IMR-90 (cell line): ENCODE measurements around the gene PAEP. TPM values are rescaled to one million over a fixed set of nuclear protein-coding genes. Genes with fewer than 3 reads are reported as not detected.

Experiments
- ATAC-seq: fragments of 200-7000 bp; cut with Tn5 transposase; 2 replicates; pipeline ENCODE4 v1.9.1; 2020; ENCODE audit warnings: low read depth, mild to moderate bottlenecking, moderate library complexity
- BruUV-seq: library from RNA; stranded (reverse); fragments of 400-500 nt; replicated peaks from 2 replicates; lab custom pipeline; 2021; lab: Mats Ljungman, UMichigan
- CTCF ChIA-PET: fragments of 300-600 bp; formaldehyde crosslinking; extraction: SDS; loops from one replicate; lab custom pipeline; 2021; ENCODE audit warnings: antibody characterized with exemption; lab: Yijun Ruan, JAX
- POLR2A ChIA-PET: fragments of 300-600 bp; sonication (Branson Sonifier 250); formaldehyde crosslinking; loops from one replicate; lab custom pipeline; 2022; ENCODE audit warnings: antibody characterized with exemption; ENCODE audit not compliant: unreplicated experiment; lab: Charles Lee
- DNase-seq: peaks from one replicate; pipeline ENCODE4 v3.0.0; 2013
- H2AFZ ChIP-seq: replicated peaks from 2 replicates; pipeline ENCODE3; 2013; ENCODE audit warnings: low read length, mild to moderate bottlenecking; ENCODE audit not compliant: poor library complexity
- H2AK5ac ChIP-seq: 2 replicates; pipeline ENCODE4 v1.6.1; 2013; ENCODE audit warnings: low read depth, low read length, inconsistent platforms
- H2AK9ac ChIP-seq: replicated peaks from 2 replicates; pipeline ENCODE3; 2013; ENCODE audit warnings: mild to moderate bottlenecking, low read depth, low read length, moderate library complexity; ENCODE audit not compliant: poor library complexity
- H2BK120ac ChIP-seq: 2 replicates; pipeline ENCODE4 v1.6.1; 2013; ENCODE audit warnings: low read depth, low read length, inconsistent platforms
- H2BK15ac ChIP-seq: 3 replicates; pipeline ENCODE4 v1.6.1; 2013; ENCODE audit warnings: low read depth, low read length, inconsistent platforms
- H2BK20ac ChIP-seq: 2 replicates; pipeline ENCODE4 v1.6.1; 2013; ENCODE audit warnings: low read depth, mild to moderate bottlenecking, inconsistent platforms, low read length, moderate library complexity
- H2BK5ac ChIP-seq: 2 replicates; pipeline ENCODE4 v1.6.1; 2013; ENCODE audit warnings: mild to moderate bottlenecking, low read depth, low read length, inconsistent platforms; ENCODE audit not compliant: poor library complexity, severe bottlenecking
- H3K14ac ChIP-seq: replicated peaks from 2 replicates; pipeline ENCODE4 v1.6.1; 2013; ENCODE audit warnings: low read depth, low read length, inconsistent platforms
- H3K18ac ChIP-seq: 2 replicates; pipeline ENCODE4 v1.6.1; 2013; ENCODE audit warnings: low read depth, low read length, control low read depth
- H3K23ac ChIP-seq: 2 replicates; pipeline ENCODE4 v1.6.1; 2013; ENCODE audit warnings: low read depth, low read length, inconsistent platforms
- H3K27ac ChIP-seq: 2 replicates; pipeline ENCODE4 v1.5.1; 2013; ENCODE audit warnings: mild to moderate bottlenecking, control low read depth, low read length; ENCODE audit not compliant: insufficient read depth
- H3K27me3 ChIP-seq: 2 replicates; pipeline ENCODE4 v1.6.1; 2013; ENCODE audit warnings: low read length; ENCODE audit not compliant: control insufficient read depth, insufficient read depth
- H3K36me3 ChIP-seq: 2 replicates; pipeline ENCODE4 v1.6.1; 2013; ENCODE audit warnings: low read length, mixed read lengths; ENCODE audit not compliant: control insufficient read depth, insufficient read depth
- H3K4ac ChIP-seq: 2 replicates; pipeline ENCODE4 v1.6.1; 2013; ENCODE audit warnings: low read depth, low read length, inconsistent platforms
- H3K4me1 ChIP-seq: 2 replicates; pipeline ENCODE4 v1.6.1; 2013; ENCODE audit warnings: low read length, mixed read lengths; ENCODE audit not compliant: control insufficient read depth, insufficient read depth
- H3K4me2 ChIP-seq: 2 replicates; pipeline ENCODE4 v1.6.1; 2013; ENCODE audit warnings: low read depth, mild to moderate bottlenecking, control low read depth, low read length, moderate library complexity
- H3K4me3 ChIP-seq: 2 replicates; pipeline ENCODE4 v1.5.1; 2013; ENCODE audit warnings: low read depth, mild to moderate bottlenecking, control low read depth, low read length, moderate library complexity; ENCODE audit not compliant: insufficient read depth
- H3K56ac ChIP-seq: 2 replicates; pipeline ENCODE4 v1.6.1; 2013; ENCODE audit warnings: low read length, inconsistent platforms; ENCODE audit not compliant: insufficient read depth; ENCODE audit errors: extremely low read depth
- H3K79me1 ChIP-seq, 2 experiments: 2 replicates each; pipeline ENCODE4 v1.6.1; 2013; ENCODE audit warnings: low read length in 2 of 2, inconsistent platforms in 1 of 2, low read depth in 1 of 2
- H3K9ac ChIP-seq: 2 replicates; pipeline ENCODE4 v1.6.1; 2013; ENCODE audit warnings: low read depth, low read length, control low read depth
- H3K9me1 ChIP-seq: 2 replicates; pipeline ENCODE4 v1.6.1; 2013; ENCODE audit warnings: low read length, inconsistent platforms; ENCODE audit not compliant: insufficient read depth
- H3K9me3 ChIP-seq: 2 replicates; pipeline ENCODE4 v1.6.1; 2013; ENCODE audit warnings: low read length; ENCODE audit not compliant: control insufficient read depth, insufficient read depth
- H4K20me1 ChIP-seq: 2 replicates; pipeline ENCODE4 v1.6.1; 2013; ENCODE audit warnings: low read length, inconsistent platforms; ENCODE audit not compliant: insufficient read depth
- H4K5ac ChIP-seq: 2 replicates; pipeline ENCODE4 v1.6.1; 2013; ENCODE audit warnings: mild to moderate bottlenecking, low read depth, low read length, control low read depth
- H4K8ac ChIP-seq, 2 experiments: 2 replicates each; pipeline ENCODE4 v1.6.1; 2013; ENCODE audit warnings: low read depth in 2 of 2, low read length in 2 of 2, control low read depth in 1 of 2, inconsistent platforms in 1 of 2
- H4K91ac ChIP-seq: 2 replicates; pipeline ENCODE4 v1.6.1; 2013; ENCODE audit warnings: low read depth, low read length, inconsistent platforms; ENCODE audit not compliant: insufficient read depth
- BHLHE40 ChIP-seq: fragments of 150-350 bp; IDR thresholded peaks from 2 replicates; pipeline ENCODE4 v1.6.1; 2016; ENCODE audit warnings: mild to moderate bottlenecking, low read depth, low read length
- CHD1 ChIP-seq: IDR thresholded peaks from 2 replicates; pipeline ENCODE4 v1.6.1; 2012; ENCODE audit warnings: low read depth, low read length, improper control_type of control experiment
- MAFK ChIP-seq: IDR thresholded peaks from 2 replicates; pipeline ENCODE4 v1.6.1; 2012; ENCODE audit warnings: low read depth, low read length, improper control_type of control experiment
- MAZ ChIP-seq: IDR thresholded peaks from 2 replicates; pipeline ENCODE4 v1.6.1; 2012; ENCODE audit warnings: low read depth, mild to moderate bottlenecking, low read length, improper control_type of control experiment, moderate library complexity, borderline replicate concordance
- NFE2L2 ChIP-seq: fragments of 150-350 bp; IDR thresholded peaks from 2 replicates; pipeline ENCODE4 v1.6.1; 2016; ENCODE audit warnings: low read depth, mild to moderate bottlenecking, low read length
- POLR2A ChIP-seq: IDR thresholded peaks from 2 replicates; pipeline ENCODE4 v1.6.1; 2012; ENCODE audit warnings: mild to moderate bottlenecking, low read depth, low read length
- RAD21 ChIP-seq: IDR thresholded peaks from 2 replicates; pipeline ENCODE4 v1.6.1; 2012; ENCODE audit warnings: low read length, improper control_type of control experiment
- RFX5 ChIP-seq: IDR thresholded peaks from 2 replicates; pipeline ENCODE4 v1.8.0; 2012; ENCODE audit warnings: low read depth, mild to moderate bottlenecking, low read length, moderate library complexity
- WGBS, 2 experiments: methylation state at CpG; one replicate each; pipeline versions ENCODE4 v1.1.5 to v1.1.7; 2013; ENCODE audit warnings: missing lambda C conversion rate in 2 of 2; ENCODE audit not compliant: insufficient read length in 1 of 2; ENCODE audit errors: extremely low coverage in 2 of 2; 5-methylcytosine and 5-hydroxymethylcytosine counted together
- dilution Hi-C: fragments of 300-500 bp; cut with HindIII; formaldehyde crosslinking; loops from one replicate; pipeline ENCODE4 v1.14.3; 2018; ENCODE audit warnings: low sequenced_read_pairs; ENCODE audit not compliant: unreplicated experiment
- in situ Hi-C: fragments of 300-500 bp; cut with MboI; formaldehyde crosslinking; loops from 3 replicates; pipeline ENCODE4 v1.14.3; 2019; ENCODE audit warnings: low sequenced_read_pairs, inconsistent platforms, mixed read lengths
- intact Hi-C: fragments of 100-400 bp; cut with micrococcal nuclease; formaldehyde crosslinking; loops from 2 replicates; pipeline ENCODE4 v1.10.0; 2022
- polyA plus RNA-seq, 3 experiments: library from polyadenylated mRNA; depleted of rRNA; stranded (reverse); fragments of >200 nt; gene quantifications; 2 replicates each; pipeline ENCODE4 v1.2.3, GENCODE V29; 2012; ENCODE audit warnings: low replicate concordance in 1 of 3
- total RNA-seq: library from RNA; depleted of rRNA; stranded (reverse); fragments of >200 nt; gene quantifications from 2 replicates; pipeline ENCODE4 v1.2.3, GENCODE V29; 2012
- TF ChIP-seq, protein P1 (sequence below): conservative IDR thresholded peaks from 2 replicates; pipeline ENCODE4 v1.5.1; 2012; ENCODE audit warnings: mild to moderate bottlenecking, low read depth, low read length, improper control_type of control experiment
- TF ChIP-seq, protein P2 (sequence below): fragments of 150-350 bp; IDR thresholded peaks from 2 replicates; pipeline ENCODE4 v1.6.1; 2017; ENCODE audit warnings: mild to moderate bottlenecking, antibody characterized with exemption, low read length, low read depth
- TF ChIP-seq, protein P3 (sequence below): fragments of 150-350 bp; IDR thresholded peaks from 2 replicates; pipeline ENCODE4 v1.6.1; 2016; ENCODE audit warnings: low read depth, mild to moderate bottlenecking, low read length, moderate library complexity, borderline replicate concordance

Gene PAEP
- total and polyA plus RNA-seq, 2 of the 4 experiments (the other 2 are of a cell fraction), result not detected

DNA sequence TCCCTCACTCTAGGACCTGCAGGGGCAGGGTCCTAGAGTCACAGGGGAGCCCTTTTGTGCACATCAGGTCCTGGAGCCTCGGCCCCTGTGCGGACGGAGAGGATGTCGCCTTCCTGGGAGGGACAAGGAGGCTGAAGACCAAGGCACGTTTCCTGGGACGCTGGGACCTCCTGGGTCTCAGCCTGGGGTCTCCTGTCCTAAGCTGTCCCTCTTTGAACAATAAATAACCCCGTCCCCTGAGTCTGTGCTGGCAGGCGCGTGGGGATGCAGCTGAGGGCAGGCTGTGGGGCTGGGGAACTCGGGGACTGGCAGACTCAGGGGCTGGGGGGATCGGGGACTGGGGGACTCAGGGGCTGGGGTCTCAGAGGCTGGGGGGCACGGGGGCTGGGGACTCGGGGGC lies 31.1 kb downstream of the PAEP start:
- H4K8ac ChIP-seq, result no peak overlapping the region
- no CpG with 5 or more reads among the region's 13 CpGs for WGBS, 2 experiments
- H3K4me1 ChIP-seq, result no peaks in the 10 kb centered on the region
- dilution Hi-C loops, result no loop called here
- no peaks in the 10 kb centered on the region for H3K9me1 ChIP-seq
- TF ChIP-seq, protein P1, sequence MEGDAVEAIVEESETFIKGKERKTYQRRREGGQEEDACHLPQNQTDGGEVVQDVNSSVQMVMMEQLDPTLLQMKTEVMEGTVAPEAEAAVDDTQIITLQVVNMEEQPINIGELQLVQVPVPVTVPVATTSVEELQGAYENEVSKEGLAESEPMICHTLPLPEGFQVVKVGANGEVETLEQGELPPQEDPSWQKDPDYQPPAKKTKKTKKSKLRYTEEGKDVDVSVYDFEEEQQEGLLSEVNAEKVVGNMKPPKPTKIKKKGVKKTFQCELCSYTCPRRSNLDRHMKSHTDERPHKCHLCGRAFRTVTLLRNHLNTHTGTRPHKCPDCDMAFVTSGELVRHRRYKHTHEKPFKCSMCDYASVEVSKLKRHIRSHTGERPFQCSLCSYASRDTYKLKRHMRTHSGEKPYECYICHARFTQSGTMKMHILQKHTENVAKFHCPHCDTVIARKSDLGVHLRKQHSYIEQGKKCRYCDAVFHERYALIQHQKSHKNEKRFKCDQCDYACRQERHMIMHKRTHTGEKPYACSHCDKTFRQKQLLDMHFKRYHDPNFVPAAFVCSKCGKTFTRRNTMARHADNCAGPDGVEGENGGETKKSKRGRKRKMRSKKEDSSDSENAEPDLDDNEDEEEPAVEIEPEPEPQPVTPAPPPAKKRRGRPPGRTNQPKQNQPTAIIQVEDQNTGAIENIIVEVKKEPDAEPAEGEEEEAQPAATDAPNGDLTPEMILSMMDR, result no peak
- no peak for TF ChIP-seq MAFK
- no peak for TF ChIP-seq BHLHE40
- TF ChIP-seq, protein P2, sequence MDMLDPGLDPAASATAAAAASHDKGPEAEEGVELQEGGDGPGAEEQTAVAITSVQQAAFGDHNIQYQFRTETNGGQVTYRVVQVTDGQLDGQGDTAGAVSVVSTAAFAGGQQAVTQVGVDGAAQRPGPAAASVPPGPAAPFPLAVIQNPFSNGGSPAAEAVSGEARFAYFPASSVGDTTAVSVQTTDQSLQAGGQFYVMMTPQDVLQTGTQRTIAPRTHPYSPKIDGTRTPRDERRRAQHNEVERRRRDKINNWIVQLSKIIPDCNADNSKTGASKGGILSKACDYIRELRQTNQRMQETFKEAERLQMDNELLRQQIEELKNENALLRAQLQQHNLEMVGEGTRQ, result no peak
- TF ChIP-seq POLR2A, result no peak
- no peak for TF ChIP-seq CHD1
- no peak for TF ChIP-seq NFE2L2
- TF ChIP-seq RFX5, result no peak
- TF ChIP-seq, protein P3, sequence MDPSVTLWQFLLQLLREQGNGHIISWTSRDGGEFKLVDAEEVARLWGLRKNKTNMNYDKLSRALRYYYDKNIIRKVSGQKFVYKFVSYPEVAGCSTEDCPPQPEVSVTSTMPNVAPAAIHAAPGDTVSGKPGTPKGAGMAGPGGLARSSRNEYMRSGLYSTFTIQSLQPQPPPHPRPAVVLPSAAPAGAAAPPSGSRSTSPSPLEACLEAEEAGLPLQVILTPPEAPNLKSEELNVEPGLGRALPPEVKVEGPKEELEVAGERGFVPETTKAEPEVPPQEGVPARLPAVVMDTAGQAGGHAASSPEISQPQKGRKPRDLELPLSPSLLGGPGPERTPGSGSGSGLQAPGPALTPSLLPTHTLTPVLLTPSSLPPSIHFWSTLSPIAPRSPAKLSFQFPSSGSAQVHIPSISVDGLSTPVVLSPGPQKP, result no peak
- TF ChIP-seq MAZ, result no peak
- TF ChIP-seq RAD21, result no peak
- H3K9me3 ChIP-seq, result no peaks in the 10 kb centered on the region
- no peak overlapping the region for H4K91ac ChIP-seq
- H2AK5ac ChIP-seq, result no peak overlapping the region
- H3K4me3 ChIP-seq, result no peak overlapping the region
- no peak overlapping the region for H4K5ac ChIP-seq
- no peaks in the 10 kb centered on the region for H3K36me3 ChIP-seq
- H2BK15ac ChIP-seq, result no peak overlapping the region
- H3K14ac ChIP-seq, result no peak overlapping the region
- H3K23ac ChIP-seq, result no peak overlapping the region
- CTCF ChIA-PET, result no interaction called here
- BruUV-seq, result no TSS peak
- no peak overlapping the region for H3K4ac ChIP-seq
- no peak overlapping the region for H3K56ac ChIP-seq
- POLR2A ChIA-PET, result no interaction called here
- ATAC-seq (no peak), DNase-seq (no peak)
- no peak overlapping the region for H2AFZ ChIP-seq
- intact Hi-C loops, result no loop called here
- H2AK9ac ChIP-seq, result no peak overlapping the region
- in situ Hi-C loops, result no loop called here
- no peak overlapping the region for H3K18ac ChIP-seq
- H3K9ac ChIP-seq, result no peak overlapping the region
- no peak overlapping the region for H2BK120ac ChIP-seq
- H2BK20ac ChIP-seq, result no peak overlapping the region
- H2BK5ac ChIP-seq, result no peak overlapping the region
- H3K4me2 ChIP-seq, result no peak overlapping the region
- no peak overlapping the region for H3K27ac ChIP-seq
- no peaks in the 10 kb centered on the region for H4K20me1 ChIP-seq
- no peaks in the 10 kb centered on the region for H3K79me1 ChIP-seq
- H3K27me3 ChIP-seq, result peaks cover 4% of the 10 kb centered on the region
